ENCODE data around the gene INPP4B.

DNA sequence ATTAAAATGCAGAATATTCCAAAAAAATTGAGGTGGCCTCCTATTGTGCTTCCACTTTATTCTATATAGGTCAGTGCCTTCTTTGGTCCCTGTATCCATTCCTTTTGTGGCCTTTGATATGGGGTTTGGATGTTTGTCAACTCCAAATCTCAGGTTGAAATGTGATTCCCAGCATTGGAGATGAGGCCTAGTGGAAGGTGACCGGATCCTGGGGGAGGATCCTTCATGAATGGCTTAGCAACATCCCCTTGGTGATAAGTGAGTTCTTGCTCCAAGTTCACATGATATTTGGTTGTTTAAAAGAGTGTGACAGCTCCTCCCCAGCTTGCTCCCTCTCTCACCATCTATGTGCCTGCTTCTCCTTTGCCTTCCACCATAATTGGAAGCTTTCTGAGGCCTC is 380.6 kb downstream of the INPP4B start:
- TF ChIP-seq EZH2 (IDR thresholded peaks at IDR 0.05; ENCODE audit: borderline replicate concordance, low read length) (no peak), CTCF (IDR thresholded peaks at IDR 0.05; ENCODE audit: low read length) (no peak)
